Stimulated activated CD4-positive, alpha-beta T cell treated with anti-CD3 and anti-CD28 coated beads, Interleukin-2, amount 100 ng/mL, for 4 hours (primary cell): Measurements from ENCODE around the gene DAPP1.
"Not testable (repeated sequence)": the region's sequence is repeated elsewhere in the genome, so short reads cannot be mapped to it uniquely, and the experiment has no call there.

ENCODE experiments used
- DNase-seq: peaks from one replicate; pipeline ENCODE4 v3.0.0-alpha.2; 2020; ENCODE audit warnings: low read depth

Gene DAPP1

GRCh38 chr4:99824070-99824599 lies 7.5 kb downstream of the DAPP1 start:
- no peak for DNase-seq

- no peak for DNase-seq
These were observed 8.6 kb downstream of the DAPP1 start for GRCh38 chr4:99825272-99825671.

- DNase-seq, result no peak
These were observed 9.4 kb downstream of the DAPP1 start for GRCh38 chr4:99826016-99826415.

- no peak for DNase-seq
These were observed 10.8 kb downstream of the DAPP1 start for GRCh38 chr4:99827454-99827853.

- no peak for DNase-seq
These were observed 11.2 kb downstream of the DAPP1 start for GRCh38 chr4:99827857-99828256.

- DNase-seq, result no peak
These were observed 11.8 kb downstream of the DAPP1 start for GRCh38 chr4:99828477-99828876.

- DNase-seq, result not testable (repeated sequence)
These were observed 13.4 kb downstream of the DAPP1 start for GRCh38 chr4:99830051-99830450.

- no peak for DNase-seq
These were observed 15.7 kb downstream of the DAPP1 start for GRCh38 chr4:99832321-99832720.

- DNase-seq, result no peak
These were observed 16.1 kb downstream of the DAPP1 start for GRCh38 chr4:99832758-99833157.

- no peak for DNase-seq
These were observed 17.1 kb downstream of the DAPP1 start for GRCh38 chr4:99833756-99834155.

- no peak for DNase-seq
These were observed 17.9 kb downstream of the DAPP1 start for GRCh38 chr4:99834569-99834968.

- no peak for DNase-seq
These were observed 19.3 kb downstream of the DAPP1 start for GRCh38 chr4:99835942-99836341.

GRCh38 chr4:99838927-99839326 lies 22.3 kb downstream of the DAPP1 start:
- no peak for DNase-seq

GRCh38 chr4:99841129-99841528 lies 24.5 kb downstream of the DAPP1 start:
- DNase-seq, result no peak

GRCh38 chr4:99843413-99843812 lies 26.8 kb downstream of the DAPP1 start:
- DNase-seq, result no peak

GRCh38 chr4:99844048-99844447 lies 27.4 kb downstream of the DAPP1 start:
- no peak for DNase-seq

GRCh38 chr4:99845179-99845578 lies 28.6 kb downstream of the DAPP1 start:
- DNase-seq, result no peak

- no peak for DNase-seq
These were observed 29.3 kb downstream of the DAPP1 start for GRCh38 chr4:99845708-99846469.

GRCh38 chr4:99846891-99847290 lies 30.3 kb downstream of the DAPP1 start:
- no peak for DNase-seq

- no peak for DNase-seq
These were observed 30.8 kb downstream of the DAPP1 start for GRCh38 chr4:99847362-99847976.

- DNase-seq, result no peak
These were observed 32.0 kb downstream of the DAPP1 start for GRCh38 chr4:99848591-99849001.

GRCh38 chr4:99852199-99852749 lies 35.6 kb downstream of the DAPP1 start:
- DNase-seq, result no peak

- no peak for DNase-seq
These were observed 36.6 kb downstream of the DAPP1 start for GRCh38 chr4:99853190-99853589.
